Dedifferentiated amniotic fluid mesenchymal stem cell (primary cell): ENCODE measurements around the gene STUB1.

Experiments
- DNase-seq: peaks from one replicate; pipeline ENCODE4 v3.0.0-alpha.2; 2016; ENCODE audit errors: extremely low spot score

The STUB1 gene

DNA sequence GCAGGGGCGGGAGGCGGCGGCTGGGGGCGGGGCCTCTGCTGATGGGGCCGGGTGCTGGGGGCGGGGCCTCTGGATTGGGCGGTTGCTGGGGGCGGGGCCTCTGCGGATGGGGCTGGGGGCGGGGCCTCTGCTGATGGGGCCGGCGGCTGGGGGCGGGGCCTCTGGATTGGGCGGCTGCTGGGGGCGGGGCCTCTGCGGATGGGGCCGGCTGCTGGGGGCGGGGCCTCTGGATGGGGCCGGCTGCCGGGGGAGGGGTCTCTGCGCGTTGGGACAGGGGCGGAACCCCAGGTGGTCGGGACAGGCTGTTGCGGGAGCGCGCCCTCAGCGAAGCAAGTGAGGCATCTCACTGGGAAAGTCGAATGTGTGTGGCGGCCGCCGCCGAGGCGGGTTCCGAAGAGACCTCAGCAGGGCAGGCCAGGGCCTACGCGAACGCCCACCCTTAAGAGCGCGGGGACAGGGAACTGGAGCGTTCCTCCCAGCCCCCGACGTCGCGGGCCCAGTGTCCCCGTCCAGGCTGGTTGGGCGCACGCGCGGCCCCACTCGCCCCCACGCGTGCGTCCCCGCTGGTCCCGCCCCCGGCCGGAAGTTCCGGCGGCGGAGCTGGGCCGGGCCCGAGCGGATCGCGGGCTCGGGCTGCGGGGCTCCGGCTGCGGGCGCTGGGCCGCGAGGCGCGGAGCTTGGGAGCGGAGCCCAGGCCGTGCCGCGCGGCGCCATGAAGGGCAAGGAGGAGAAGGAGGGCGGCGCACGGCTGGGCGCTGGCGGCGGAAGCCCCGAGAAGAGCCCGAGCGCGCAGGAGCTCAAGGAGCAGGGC is at the start of gene STUB1:
STUB1 (plus strand) TSS at position 597 of the 811 bp plus-strand sequence; CDS start at position 713, 116 bp downstream.
- peak; percentile 75 for DNase-seq

- DNase-seq: no peak
Observed at GRCh38 chr16:630815-631405, 49.3 kb upstream of the STUB1 start, which contains the start of gene WFIKKN1. TSS of gene WFIKKN1 (plus strand) at chr16:630985. CDS start at chr16:631254, 269 bp downstream.

- no peak for DNase-seq
Observed at GRCh38 chr16:631808-632358, 48.3 kb upstream of the STUB1 start.

GRCh38 chr16:632486-633335 is 47.5 kb upstream of the STUB1 start:
- DNase-seq: no peak

GRCh38 chr16:633336-634050 is 46.7 kb upstream of the STUB1 start:
- DNase-seq: no peak

- no peak for DNase-seq
Observed at GRCh38 chr16:634051-634670, 46.0 kb upstream of the STUB1 start.

DNA sequence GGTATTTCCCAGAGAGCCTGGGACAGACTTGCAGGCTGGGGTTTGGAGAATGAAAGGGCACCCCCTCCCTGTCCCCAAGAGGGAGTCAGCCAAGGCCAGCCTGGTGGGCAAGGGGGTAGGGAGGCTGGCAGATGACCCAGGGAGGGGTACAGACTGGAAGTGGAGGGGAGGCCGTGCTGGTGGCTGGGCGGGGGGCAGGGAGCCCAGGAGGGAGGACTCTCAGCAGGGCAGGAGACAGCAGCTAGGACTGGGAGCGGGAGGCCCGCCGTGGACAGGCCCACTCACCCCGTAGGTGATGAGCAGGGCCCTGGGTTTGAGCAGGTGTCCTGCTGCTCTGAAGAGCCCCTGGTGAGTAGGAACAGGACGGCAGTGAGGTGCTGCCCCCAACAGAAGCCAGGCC is 45.2 kb upstream of the STUB1 start:
- DNase-seq: no peak

- no peak for DNase-seq
Observed at GRCh38 chr16:635573-636205, 44.5 kb upstream of the STUB1 start.

- peak; percentile 93 for DNase-seq
Observed at GRCh38 chr16:636206-637080, 43.8 kb upstream of the STUB1 start, which contains the start of gene METTL26. TSS of gene METTL26 (minus strand) at chr16:636305. CDS start at chr16:636290, 15 bp downstream.

DNA sequence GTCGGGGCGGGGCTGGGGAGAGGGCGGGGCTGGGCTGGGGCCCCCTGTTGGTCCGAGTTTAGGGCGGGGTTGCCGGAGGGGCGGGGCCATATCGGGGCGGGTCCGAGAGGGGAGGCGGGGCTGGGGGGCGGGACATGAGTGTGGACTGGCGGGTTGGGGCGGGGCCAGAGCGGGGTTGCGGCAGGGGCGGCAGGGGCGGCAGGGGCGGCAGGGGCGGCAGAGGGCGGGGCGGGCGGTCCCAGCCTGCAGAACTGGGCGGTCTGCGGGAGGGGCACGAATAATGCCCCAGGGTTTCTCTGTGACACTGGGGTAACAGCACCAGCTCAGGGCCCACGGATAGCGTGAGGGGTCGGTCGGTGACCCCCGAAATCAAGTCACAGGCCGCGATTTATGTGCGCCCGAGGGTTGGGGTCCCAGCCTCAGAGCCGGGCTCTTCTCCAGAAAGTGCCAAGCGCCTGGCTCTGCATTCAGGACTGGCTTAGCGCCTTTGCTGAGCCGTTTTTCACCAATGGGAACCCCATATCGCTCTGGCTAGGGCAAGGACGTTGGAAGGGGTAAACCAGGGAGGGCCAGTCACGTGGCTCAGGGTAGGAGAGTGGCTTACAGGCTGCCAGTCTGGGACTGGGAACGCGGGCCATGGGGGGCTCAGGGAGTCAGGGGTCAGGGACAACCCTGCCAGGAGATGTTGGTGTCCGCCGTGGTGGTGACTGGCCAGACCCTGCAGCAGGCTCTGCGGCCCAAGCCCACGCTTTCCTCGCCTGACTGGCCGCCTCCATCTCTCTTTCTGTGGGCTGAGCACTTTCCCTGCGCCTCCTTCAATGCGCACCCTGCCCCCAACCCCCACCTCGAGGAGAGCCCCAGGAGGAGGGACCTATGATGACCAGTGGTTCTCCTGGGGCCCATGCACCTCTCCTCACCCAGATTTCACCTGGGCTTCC is 42.9 kb upstream of the STUB1 start:
- DNase-seq: no peak

DNA sequence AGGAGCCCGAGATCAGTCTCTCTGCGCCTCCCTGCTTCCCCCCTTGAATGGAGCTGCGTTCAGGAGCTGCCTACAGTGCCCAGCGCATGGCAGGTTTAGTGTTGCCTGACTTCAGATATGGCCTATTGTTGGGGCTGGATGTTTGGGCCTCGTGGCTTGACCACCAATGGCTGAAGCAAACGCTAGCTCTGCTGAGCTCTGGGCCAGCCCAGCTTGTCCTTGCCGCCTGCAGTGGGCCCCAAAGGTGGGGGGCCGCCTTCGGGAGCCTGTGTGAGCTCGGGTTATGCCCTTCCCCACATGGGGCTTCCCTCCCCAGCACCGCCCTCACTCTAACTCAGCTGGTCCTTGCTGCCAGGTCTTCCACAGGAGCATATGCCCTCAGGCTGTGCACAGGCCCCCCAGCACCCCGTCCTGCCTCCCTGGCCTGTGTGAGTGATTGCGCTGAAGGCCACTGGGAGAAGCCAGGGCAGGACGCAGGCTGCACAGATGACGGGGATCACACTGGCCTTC is 42.1 kb upstream of the STUB1 start:
- DNase-seq: no peak

- no peak for DNase-seq
Observed at GRCh38 chr16:638836-639235, 41.4 kb upstream of the STUB1 start.

- DNase-seq: no peak
Observed at GRCh38 chr16:640614-641013, 39.6 kb upstream of the STUB1 start.

DNA sequence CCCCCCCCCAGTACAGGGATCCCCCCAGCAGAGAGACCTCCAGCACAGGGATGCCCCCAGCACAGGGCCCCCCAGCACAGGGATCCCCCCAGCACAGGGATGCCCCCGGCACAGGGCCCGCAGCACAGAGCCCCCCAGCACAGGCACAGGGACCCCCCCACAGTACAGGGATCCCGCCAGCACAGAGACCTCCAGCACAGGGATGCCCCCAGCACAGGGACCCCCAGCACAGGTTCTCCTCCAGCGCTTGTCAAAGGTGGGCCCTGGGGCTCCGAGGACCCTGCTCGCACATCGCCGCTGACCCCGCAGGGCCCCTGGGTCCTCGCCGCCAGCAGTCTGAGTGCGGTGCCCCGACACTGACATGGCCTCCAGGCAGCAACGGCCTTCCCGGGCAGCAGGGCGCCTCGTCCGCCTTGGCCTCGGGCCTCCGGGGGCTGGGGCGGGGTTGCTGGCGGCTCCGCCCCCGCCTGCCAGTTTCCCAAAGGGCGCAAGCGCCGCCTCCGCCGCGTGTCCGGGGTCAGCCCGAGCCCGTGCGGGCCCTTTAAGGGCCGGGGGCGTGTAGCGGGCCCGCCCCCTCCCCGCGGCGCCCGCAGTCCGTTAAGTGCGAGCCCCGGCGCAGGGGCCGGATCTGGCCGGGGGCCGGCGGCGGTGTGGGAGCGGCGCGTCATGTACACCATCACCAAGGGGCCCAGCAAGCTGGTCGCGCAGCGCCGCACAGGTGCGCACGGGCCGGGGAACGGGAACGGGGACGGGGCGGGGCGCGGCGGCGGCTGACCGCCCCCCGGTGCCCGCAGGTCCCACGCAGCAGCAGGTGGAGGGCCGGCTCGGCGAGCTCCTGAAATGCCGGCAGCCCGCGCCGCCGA is 38.7 kb upstream of the STUB1 start, which contains the start of gene MCRIP2:
MCRIP2 (plus strand) TSS at position 503 of the 863 bp plus-strand sequence; CDS start at position 667, 164 bp downstream.
- peak; percentile 28 for DNase-seq

GRCh38 chr16:642189-643049 is 37.8 kb upstream of the STUB1 start:
- DNase-seq: no peak

- no peak for DNase-seq
Observed at GRCh38 chr16:643050-643368, 37.2 kb upstream of the STUB1 start.
